GM21528 (cell line): ENCODE results near the gene PFKM.

ENCODE experiments used
- ATAC-seq: cut with Tn5 transposase; IDR thresholded peaks from one replicate; pipeline ENCODE4 v1.9.1; 2021; ENCODE audit warnings: mild to moderate bottlenecking, moderate library complexity; ENCODE audit not compliant: unreplicated experiment, low FRiP score

PFKM gene

GRCh38 chr12:48183876-48184548, 64.8 kb downstream of the PFKM start:
- ATAC-seq, result no peak

- no peak for ATAC-seq
These were observed 65.4 kb downstream of the PFKM start for GRCh38 chr12:48184549-48184922.

GRCh38 chr12:48185181-48185919, 66.2 kb downstream of the PFKM start:
- ATAC-seq, result no peak

- no peak for ATAC-seq
These were observed 68.9 kb downstream of the PFKM start for GRCh38 chr12:48187916-48188695.

- no peak for ATAC-seq
These were observed 70.4 kb downstream of the PFKM start for GRCh38 chr12:48189331-48190125.

GRCh38 chr12:48191096-48191495, 71.9 kb downstream of the PFKM start:
- ATAC-seq, result no peak

- no peak for ATAC-seq
These were observed 73.7 kb downstream of the PFKM start for GRCh38 chr12:48192861-48193260.

- ATAC-seq, result no peak
These were observed 74.5 kb downstream of the PFKM start for GRCh38 chr12:48193623-48194022.

- no peak for ATAC-seq
These were observed 75.6 kb downstream of the PFKM start for GRCh38 chr12:48194799-48195201.
